HUDEP-2 (cell line): ENCODE measurements around the gene SPINT2.
A peak's percentile ranks its signal among the peaks of the same experiment; 100 is the strongest.
"Not testable (repeated sequence)": the region's sequence is repeated elsewhere in the genome, so short reads cannot be mapped to it uniquely, and the experiment has no call there.

Source experiments
- DNase-seq, 76 experiments: peaks; one replicate each; lab custom pipeline; 2025; ENCODE audit not compliant: unreplicated experiment in 76 of 76; lab: John Stamatoyannopoulos, UW

The SPINT2 gene

GRCh38 chr19:38264486-38265212, at the start of gene SPINT2:
SPINT2 (plus strand) TSS chr19:38264573; CDS start chr19:38264893, 320 bp downstream.
- DNase-seq = peak in 44 of 76 experiments; percentile 32 to 83 (median 58)

GRCh38 chr19:38216785-38217641, 47.4 kb upstream of the SPINT2 start:
- DNase-seq = no peak

GRCh38 chr19:38218204-38218603, 46.2 kb upstream of the SPINT2 start:
- no peak for DNase-seq

GRCh38 chr19:38219221-38219620, 45.2 kb upstream of the SPINT2 start:
- DNase-seq = no peak

GRCh38 chr19:38221421-38221820, 43.0 kb upstream of the SPINT2 start:
- no peak for DNase-seq

- DNase-seq = no peak
These were observed 42.2 kb upstream of the SPINT2 start for GRCh38 chr19:38221919-38222830.

- DNase-seq = no peak
These were observed 41.3 kb upstream of the SPINT2 start for GRCh38 chr19:38223119-38223523.

GRCh38 chr19:38223617-38224013, 40.8 kb upstream of the SPINT2 start:
- no peak for DNase-seq

- DNase-seq = peak in 72 of 76 experiments; percentile 16 to 94 (median 77)
These were observed 40.1 kb upstream of the SPINT2 start, which contains the start of gene DPF1 for GRCh38 chr19:38224014-38224862. DPF1 (minus strand) TSS chr19:38224222; CDS start chr19:38224142, 80 bp downstream.

GRCh38 chr19:38224863-38225218, 39.5 kb upstream of the SPINT2 start:
- not testable (repeated sequence) for DNase-seq

- DNase-seq = no peak
These were observed 36.9 kb upstream of the SPINT2 start for GRCh38 chr19:38227287-38228004.

GRCh38 chr19:38228005-38228377, 36.4 kb upstream of the SPINT2 start:
- DNase-seq = no peak

GRCh38 chr19:38228491-38229439, 35.6 kb upstream of the SPINT2 start:
- DNase-seq = no peak

GRCh38 chr19:38229585-38230073, 34.7 kb upstream of the SPINT2 start:
- peak in 68 of 76 experiments; percentile 13 to 85 (median 63) for DNase-seq

- not testable (repeated sequence) for DNase-seq
These were observed 33.8 kb upstream of the SPINT2 start for GRCh38 chr19:38230506-38231133.

GRCh38 chr19:38231918-38232317, 32.5 kb upstream of the SPINT2 start:
- no peak for DNase-seq

- peak in 68 of 76 experiments; percentile 13 to 92 (median 74) for DNase-seq
These were observed 30.6 kb upstream of the SPINT2 start for GRCh38 chr19:38233740-38234251.
